Activated T-cell treated with anti-CD3 and anti-CD28 coated beads, Interleukin-2, amount 50 U/mL, for 4 hours (primary cell): ENCODE data around the gene HDAC9. TPM values are rescaled to one million over a fixed set of nuclear protein-coding genes. Genes with fewer than 3 reads are reported as not detected.
"Not testable (repeated sequence)": the region's sequence is repeated elsewhere in the genome, so short reads cannot be mapped to it uniquely, and the experiment has no call there.

Source experiments
- ATAC-seq, 2 donors: fragments of 200-7000 bp; cut with Tn5 transposase; one replicate each; pipeline ENCODE4 v1.10.0; 2021
- DNase-seq: peaks from one replicate; pipeline ENCODE4 v3.0.0-alpha.2; 2020
- H3K27me3 Mint-ChIP-seq: one replicate; pipeline ENCODE4 v1.8.0; 2021; ENCODE audit warnings: low read depth, mixed read lengths
- H3K36me3 Mint-ChIP-seq: one replicate; pipeline ENCODE4 v1.8.0; 2022; ENCODE audit warnings: mixed read lengths; ENCODE audit not compliant: insufficient read depth
- H3K4me1 Mint-ChIP-seq: one replicate; pipeline ENCODE4 v1.8.0; 2021; ENCODE audit warnings: low read depth, mixed read lengths
- H3K4me3 Mint-ChIP-seq: one replicate; pipeline ENCODE4 v1.8.0; 2021; ENCODE audit warnings: mild to moderate bottlenecking, moderate library complexity, mixed read lengths
- H3K9me3 Mint-ChIP-seq: one replicate; pipeline ENCODE4 v1.8.0; 2021; ENCODE audit warnings: mixed read lengths
- total RNA-seq, 3 donors: library from RNA; stranded (reverse); gene quantifications; one replicate each; pipeline ENCODE4 v1.2.1, GENCODE V29; 2021

Gene HDAC9
- total RNA-seq, 3 donors from 2014 or later: 0.40 to 3.0 (median 0.74) TPM

- Mint-ChIP-seq H3K4me3 (no peak overlapping the region), H3K27me3 (no peaks in the 10 kb centered on the region), H3K4me1 (no peaks in the 10 kb centered on the region), H3K36me3 (no peaks in the 10 kb centered on the region), H3K9me3 (no peaks in the 10 kb centered on the region)
- DNase-seq: no peak
- no peak for ATAC-seq
Measured at GRCh38 chr7:18724318-18724717, 228.8 kb downstream of the HDAC9 start.

- no peak for DNase-seq
- H3K36me3 Mint-ChIP-seq: no peaks in the 10 kb centered on the region
- H3K9me3 Mint-ChIP-seq: no peaks in the 10 kb centered on the region
- H3K4me3 Mint-ChIP-seq: no peak overlapping the region
- ATAC-seq: no peak
- no peaks in the 10 kb centered on the region for H3K27me3 Mint-ChIP-seq
- no peaks in the 10 kb centered on the region for H3K4me1 Mint-ChIP-seq
Measured at GRCh38 chr7:18727115-18727870, 231.7 kb downstream of the HDAC9 start.

- not testable (repeated sequence) for ATAC-seq, H3K36me3 Mint-ChIP-seq, H3K4me3 Mint-ChIP-seq
Measured at GRCh38 chr7:18736012-18736411, 240.5 kb downstream of the HDAC9 start.

GRCh38 chr7:18740579-18740988, 245.0 kb downstream of the HDAC9 start:
- H3K27me3 Mint-ChIP-seq: no peaks in the 10 kb centered on the region
- no peak overlapping the region for H3K4me3 Mint-ChIP-seq
- no peaks in the 10 kb centered on the region for H3K4me1 Mint-ChIP-seq
- ATAC-seq (peak in 1 of 2 donors; percentile 35), DNase-seq (no peak)
- H3K36me3 Mint-ChIP-seq: no peaks in the 10 kb centered on the region
- H3K9me3 Mint-ChIP-seq: no peaks in the 10 kb centered on the region

More at GRCh38 chr7:18736012-18736411, 240.5 kb downstream of the HDAC9 start:
- not testable (repeated sequence) for H3K9me3 Mint-ChIP-seq, H3K4me1 Mint-ChIP-seq, H3K27me3 Mint-ChIP-seq, DNase-seq

GRCh38 chr7:18753972-18754610, 258.5 kb downstream of the HDAC9 start:
- no peak for DNase-seq
- Mint-ChIP-seq H3K27me3 (no peaks in the 10 kb centered on the region), H3K36me3 (no peaks in the 10 kb centered on the region), H3K9me3 (no peaks in the 10 kb centered on the region), H3K4me1 (no peaks in the 10 kb centered on the region), H3K4me3 (no peak overlapping the region)
- ATAC-seq: no peak

GRCh38 chr7:18754766-18755165, 259.2 kb downstream of the HDAC9 start:
- DNase-seq: no peak
- H3K36me3 Mint-ChIP-seq: no peaks in the 10 kb centered on the region
- no peaks in the 10 kb centered on the region for H3K9me3 Mint-ChIP-seq
- H3K27me3 Mint-ChIP-seq: no peaks in the 10 kb centered on the region
- no peaks in the 10 kb centered on the region for H3K4me1 Mint-ChIP-seq
- ATAC-seq: no peak
- H3K4me3 Mint-ChIP-seq: no peak overlapping the region

- Mint-ChIP-seq H3K4me1 (no peaks in the 10 kb centered on the region), H3K4me3 (no peak overlapping the region), H3K9me3 (no peaks in the 10 kb centered on the region), H3K36me3 (no peaks in the 10 kb centered on the region), H3K27me3 (no peaks in the 10 kb centered on the region)
- no peak for ATAC-seq
- no peak for DNase-seq
Measured at GRCh38 chr7:18755793-18756192, 260.2 kb downstream of the HDAC9 start.

- Mint-ChIP-seq H3K4me1 (no peaks in the 10 kb centered on the region), H3K36me3 (no peaks in the 10 kb centered on the region), H3K27me3 (no peaks in the 10 kb centered on the region), H3K9me3 (no peaks in the 10 kb centered on the region), H3K4me3 (no peak overlapping the region)
- ATAC-seq: no peak
- no peak for DNase-seq
Measured at GRCh38 chr7:18756378-18757050, 261.0 kb downstream of the HDAC9 start.

- Mint-ChIP-seq H3K9me3 (no peaks in the 10 kb centered on the region), H3K36me3 (no peaks in the 10 kb centered on the region), H3K27me3 (no peaks in the 10 kb centered on the region), H3K4me1 (no peaks in the 10 kb centered on the region), H3K4me3 (no peak overlapping the region)
- DNase-seq (no peak), ATAC-seq (no peak)
Measured at GRCh38 chr7:18760046-18760445, 264.5 kb downstream of the HDAC9 start.

GRCh38 chr7:18760631-18761445, 265.3 kb downstream of the HDAC9 start:
- ATAC-seq (no peak), DNase-seq (no peak)
- H3K36me3 Mint-ChIP-seq: no peaks in the 10 kb centered on the region
- H3K27me3 Mint-ChIP-seq: no peaks in the 10 kb centered on the region
- no peak overlapping the region for H3K4me3 Mint-ChIP-seq
- no peaks in the 10 kb centered on the region for H3K4me1 Mint-ChIP-seq
- H3K9me3 Mint-ChIP-seq: no peaks in the 10 kb centered on the region

- Mint-ChIP-seq H3K4me1 (no peaks in the 10 kb centered on the region), H3K27me3 (no peaks in the 10 kb centered on the region), H3K9me3 (no peaks in the 10 kb centered on the region), H3K36me3 (no peaks in the 10 kb centered on the region), H3K4me3 (no peak overlapping the region)
- DNase-seq: no peak
- ATAC-seq: no peak
Measured at GRCh38 chr7:18762189-18762588, 266.6 kb downstream of the HDAC9 start.

GRCh38 chr7:18768256-18768655, 272.7 kb downstream of the HDAC9 start:
- H3K36me3 Mint-ChIP-seq: no peaks in the 10 kb centered on the region
- DNase-seq (no peak), ATAC-seq (no peak)
- H3K9me3 Mint-ChIP-seq: no peaks in the 10 kb centered on the region
- H3K4me3 Mint-ChIP-seq: no peak overlapping the region
- H3K27me3 Mint-ChIP-seq: no peaks in the 10 kb centered on the region
- H3K4me1 Mint-ChIP-seq: no peaks in the 10 kb centered on the region

GRCh38 chr7:18770154-18770811, 274.7 kb downstream of the HDAC9 start:
- Mint-ChIP-seq H3K4me1 (no peaks in the 10 kb centered on the region), H3K9me3 (no peaks in the 10 kb centered on the region), H3K27me3 (no peaks in the 10 kb centered on the region), H3K4me3 (no peak overlapping the region), H3K36me3 (no peaks in the 10 kb centered on the region)
- no peak for ATAC-seq
- DNase-seq: no peak

- no peak overlapping the region for H3K4me3 Mint-ChIP-seq
- no peaks in the 10 kb centered on the region for H3K36me3 Mint-ChIP-seq
- no peaks in the 10 kb centered on the region for H3K9me3 Mint-ChIP-seq
- ATAC-seq (no peak), DNase-seq (no peak)
- H3K4me1 Mint-ChIP-seq: no peaks in the 10 kb centered on the region
- H3K27me3 Mint-ChIP-seq: no peaks in the 10 kb centered on the region
Measured at GRCh38 chr7:18770822-18771221, 275.3 kb downstream of the HDAC9 start.
